ENCODE results near the gene NKD2.

Gene NKD2

GRCh38 chr5:1053391-1054017, 44.9 kb downstream of the NKD2 start:
- Histone ChIP-seq H3K9me3 (ENCODE audit: control insufficient read depth, insufficient read depth, low read length) (no peaks in the 10 kb centered on the region), H3K27me3 (ENCODE audit: control insufficient read depth, insufficient read depth, low read length) (no peaks in the 10 kb centered on the region), H3K9ac (ENCODE audit: low read depth, low read length) (no peak overlapping the region), H3K4me3 (ENCODE audit: low read depth, low read length) (no peak overlapping the region), H3K36me3 (ENCODE audit: control insufficient read depth, insufficient read depth, low read length) (peaks cover 45% of the 10 kb centered on the region), H3K4me1 (ENCODE audit: control insufficient read depth, insufficient read depth, low read length) (no peaks in the 10 kb centered on the region)

GRCh38 chr5:1054018-1054798, 45.6 kb downstream of the NKD2 start:
- Histone ChIP-seq H3K27me3 (ENCODE audit: control insufficient read depth, insufficient read depth, low read length) (no peaks in the 10 kb centered on the region), H3K9me3 (ENCODE audit: control insufficient read depth, insufficient read depth, low read length) (no peaks in the 10 kb centered on the region), H3K36me3 (ENCODE audit: control insufficient read depth, insufficient read depth, low read length) (peaks cover 51% of the 10 kb centered on the region), H3K9ac (ENCODE audit: low read depth, low read length) (no peak overlapping the region), H3K4me1 (ENCODE audit: control insufficient read depth, insufficient read depth, low read length) (no peaks in the 10 kb centered on the region), H3K4me3 (ENCODE audit: low read depth, low read length) (no peak overlapping the region)

- no peaks in the 10 kb centered on the region for H3K9me3 ChIP-seq (ENCODE audit: control insufficient read depth, insufficient read depth, low read length)
- no peaks in the 10 kb centered on the region for H3K4me1 ChIP-seq (ENCODE audit: control insufficient read depth, insufficient read depth, low read length)
- H3K27me3 ChIP-seq (ENCODE audit: control insufficient read depth, insufficient read depth, low read length): no peaks in the 10 kb centered on the region
- H3K36me3 ChIP-seq (ENCODE audit: control insufficient read depth, insufficient read depth, low read length): peaks cover 54% of the 10 kb centered on the region
- H3K9ac ChIP-seq (ENCODE audit: low read depth, low read length): no peak overlapping the region
- no peak overlapping the region for H3K4me3 ChIP-seq (ENCODE audit: low read depth, low read length)
Observed at GRCh38 chr5:1054799-1055775, 46.5 kb downstream of the NKD2 start.

- no peak overlapping the region for H3K4me3 ChIP-seq (ENCODE audit: low read depth, low read length)
- no peaks in the 10 kb centered on the region for H3K27me3 ChIP-seq (ENCODE audit: control insufficient read depth, insufficient read depth, low read length)
- no peak overlapping the region for H3K9ac ChIP-seq (ENCODE audit: low read depth, low read length)
- H3K36me3 ChIP-seq (ENCODE audit: control insufficient read depth, insufficient read depth, low read length): peaks cover 55% of the 10 kb centered on the region
- no peaks in the 10 kb centered on the region for H3K4me1 ChIP-seq (ENCODE audit: control insufficient read depth, insufficient read depth, low read length)
- H3K9me3 ChIP-seq (ENCODE audit: control insufficient read depth, insufficient read depth, low read length): no peaks in the 10 kb centered on the region
Observed at GRCh38 chr5:1055896-1056610, 47.5 kb downstream of the NKD2 start.

- H3K9ac ChIP-seq (ENCODE audit: low read depth, low read length): no peak overlapping the region
- no peaks in the 10 kb centered on the region for H3K27me3 ChIP-seq (ENCODE audit: control insufficient read depth, insufficient read depth, low read length)
- no peaks in the 10 kb centered on the region for H3K4me1 ChIP-seq (ENCODE audit: control insufficient read depth, insufficient read depth, low read length)
- H3K36me3 ChIP-seq (ENCODE audit: control insufficient read depth, insufficient read depth, low read length): peaks cover 52% of the 10 kb centered on the region
- no peaks in the 10 kb centered on the region for H3K9me3 ChIP-seq (ENCODE audit: control insufficient read depth, insufficient read depth, low read length)
- H3K4me3 ChIP-seq (ENCODE audit: low read depth, low read length): no peak overlapping the region
Observed at GRCh38 chr5:1056611-1057484, 48.2 kb downstream of the NKD2 start.

- Histone ChIP-seq H3K36me3 (ENCODE audit: control insufficient read depth, insufficient read depth, low read length) (peaks cover 50% of the 10 kb centered on the region), H3K4me1 (ENCODE audit: control insufficient read depth, insufficient read depth, low read length) (no peaks in the 10 kb centered on the region), H3K9ac (ENCODE audit: low read depth, low read length) (no peak overlapping the region), H3K27me3 (ENCODE audit: control insufficient read depth, insufficient read depth, low read length) (no peaks in the 10 kb centered on the region), H3K4me3 (ENCODE audit: low read depth, low read length) (no peak overlapping the region), H3K9me3 (ENCODE audit: control insufficient read depth, insufficient read depth, low read length) (no peaks in the 10 kb centered on the region)
Observed at GRCh38 chr5:1057485-1058082, 49.0 kb downstream of the NKD2 start.

GRCh38 chr5:1058083-1058945, 49.7 kb downstream of the NKD2 start:
- Histone ChIP-seq H3K36me3 (ENCODE audit: control insufficient read depth, insufficient read depth, low read length) (peaks cover 49% of the 10 kb centered on the region), H3K9ac (ENCODE audit: low read depth, low read length) (no peak overlapping the region), H3K27me3 (ENCODE audit: control insufficient read depth, insufficient read depth, low read length) (no peaks in the 10 kb centered on the region), H3K4me1 (ENCODE audit: control insufficient read depth, insufficient read depth, low read length) (no peaks in the 10 kb centered on the region), H3K9me3 (ENCODE audit: control insufficient read depth, insufficient read depth, low read length) (no peaks in the 10 kb centered on the region), H3K4me3 (ENCODE audit: low read depth, low read length) (no peak overlapping the region)

- no peaks in the 10 kb centered on the region for H3K4me1 ChIP-seq (ENCODE audit: control insufficient read depth, insufficient read depth, low read length)
- H3K9ac ChIP-seq (ENCODE audit: low read depth, low read length): no peak overlapping the region
- no peaks in the 10 kb centered on the region for H3K9me3 ChIP-seq (ENCODE audit: control insufficient read depth, insufficient read depth, low read length)
- H3K36me3 ChIP-seq (ENCODE audit: control insufficient read depth, insufficient read depth, low read length): peaks cover 50% of the 10 kb centered on the region
- H3K4me3 ChIP-seq (ENCODE audit: low read depth, low read length): no peak overlapping the region
- no peaks in the 10 kb centered on the region for H3K27me3 ChIP-seq (ENCODE audit: control insufficient read depth, insufficient read depth, low read length)
Observed at GRCh38 chr5:1058988-1059883, 50.6 kb downstream of the NKD2 start.

GRCh38 chr5:1059884-1060263, 51.3 kb downstream of the NKD2 start:
- Histone ChIP-seq H3K27me3 (ENCODE audit: control insufficient read depth, insufficient read depth, low read length) (no peaks in the 10 kb centered on the region), H3K9ac (ENCODE audit: low read depth, low read length) (no peak overlapping the region), H3K9me3 (ENCODE audit: control insufficient read depth, insufficient read depth, low read length) (no peaks in the 10 kb centered on the region), H3K4me1 (ENCODE audit: control insufficient read depth, insufficient read depth, low read length) (no peaks in the 10 kb centered on the region), H3K4me3 (ENCODE audit: low read depth, low read length) (no peak overlapping the region), H3K36me3 (ENCODE audit: control insufficient read depth, insufficient read depth, low read length) (peaks cover 53% of the 10 kb centered on the region)
